ENCODE results near the gene SMIM38.

Gene SMIM38

DNA sequence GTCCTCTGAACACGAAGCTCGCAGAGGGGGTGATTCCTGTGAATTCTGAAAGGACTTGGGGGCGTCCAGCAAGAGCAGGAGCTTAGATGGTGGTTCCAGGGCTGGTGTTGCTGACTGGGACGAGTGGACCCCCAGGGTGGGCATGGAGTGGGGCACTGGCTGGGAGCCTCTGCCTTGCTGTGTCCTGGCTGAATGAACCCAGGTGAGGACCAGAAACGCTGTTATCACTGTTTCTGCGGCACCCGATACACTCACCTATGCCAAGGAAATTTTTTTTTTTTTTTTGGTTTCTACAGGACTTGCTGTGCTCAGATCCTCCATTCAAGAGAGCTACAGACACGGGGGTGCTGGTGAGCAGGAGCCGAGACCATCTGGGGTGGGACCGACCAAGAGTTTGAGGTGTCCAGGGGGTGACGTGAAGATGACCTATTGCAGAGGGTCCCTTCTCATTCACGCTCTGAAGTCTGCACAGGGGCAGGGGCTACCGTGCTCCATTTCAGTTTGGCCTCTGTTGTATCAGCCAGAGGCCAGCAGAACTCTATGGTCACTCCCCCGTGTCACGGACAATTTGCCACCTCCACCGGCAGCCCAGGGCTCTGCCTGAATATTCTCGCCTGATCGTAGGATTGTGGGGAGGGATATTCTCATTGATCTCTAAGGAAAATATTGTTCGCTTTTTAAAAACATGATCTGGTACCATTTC is 3.6 kb downstream of the SMIM38 start:
- DNase-seq (ENCODE audit: low read depth) = no peak

DNA sequence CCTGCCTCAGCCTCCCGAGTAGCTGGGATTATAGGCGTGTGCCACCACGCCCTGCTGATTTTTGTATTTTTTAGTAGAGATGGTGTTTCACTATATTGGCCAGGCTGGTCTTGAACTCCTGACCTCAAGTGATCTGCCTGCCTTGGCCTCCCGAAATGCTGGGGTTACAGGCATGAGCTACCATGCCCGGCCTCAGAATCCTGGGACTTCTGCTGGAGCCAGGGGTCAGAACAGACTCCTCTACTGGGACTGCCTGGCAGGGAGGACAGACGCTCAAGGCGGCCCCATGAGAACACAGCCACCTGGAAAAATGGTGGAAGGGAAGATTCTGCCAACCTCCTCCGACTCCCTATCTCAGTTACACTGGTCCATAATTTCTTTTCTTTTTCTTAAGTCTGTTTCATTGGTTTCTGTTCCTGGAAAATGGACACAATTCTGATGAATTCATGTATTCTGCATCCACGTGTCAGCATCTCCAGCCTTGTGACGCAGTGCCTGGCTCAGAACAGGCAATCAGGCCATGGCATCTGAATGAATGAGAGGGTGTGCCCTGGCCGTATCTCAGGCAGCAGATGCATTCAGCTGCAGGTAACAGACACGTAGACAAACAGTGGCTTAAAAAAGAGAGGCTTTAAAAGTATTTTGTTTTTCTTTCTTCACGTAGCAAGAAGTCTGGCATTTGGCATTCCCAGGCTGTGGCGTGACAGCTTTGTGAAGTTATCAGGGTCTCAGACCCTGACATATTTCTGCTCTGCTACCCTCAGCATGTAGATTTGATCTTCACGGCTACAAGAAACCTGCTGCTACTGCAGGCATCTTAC is 4.8 kb downstream of the SMIM38 start:
- no peak for DNase-seq (ENCODE audit: low read depth)

GRCh38 chr11:69161117-69161407 is 5.3 kb downstream of the SMIM38 start:
- no peak for DNase-seq (ENCODE audit: low read depth)

- DNase-seq (ENCODE audit: low read depth) = no peak
Measured at GRCh38 chr11:69162505-69162904, 6.8 kb downstream of the SMIM38 start.

GRCh38 chr11:69163842-69164241 is 8.1 kb downstream of the SMIM38 start:
- DNase-seq (ENCODE audit: low read depth) = no peak

GRCh38 chr11:69164824-69165223 is 9.1 kb downstream of the SMIM38 start:
- DNase-seq (ENCODE audit: low read depth) = no peak

GRCh38 chr11:69165775-69166174 is 10.0 kb downstream of the SMIM38 start:
- DNase-seq (ENCODE audit: low read depth) = no peak

DNA sequence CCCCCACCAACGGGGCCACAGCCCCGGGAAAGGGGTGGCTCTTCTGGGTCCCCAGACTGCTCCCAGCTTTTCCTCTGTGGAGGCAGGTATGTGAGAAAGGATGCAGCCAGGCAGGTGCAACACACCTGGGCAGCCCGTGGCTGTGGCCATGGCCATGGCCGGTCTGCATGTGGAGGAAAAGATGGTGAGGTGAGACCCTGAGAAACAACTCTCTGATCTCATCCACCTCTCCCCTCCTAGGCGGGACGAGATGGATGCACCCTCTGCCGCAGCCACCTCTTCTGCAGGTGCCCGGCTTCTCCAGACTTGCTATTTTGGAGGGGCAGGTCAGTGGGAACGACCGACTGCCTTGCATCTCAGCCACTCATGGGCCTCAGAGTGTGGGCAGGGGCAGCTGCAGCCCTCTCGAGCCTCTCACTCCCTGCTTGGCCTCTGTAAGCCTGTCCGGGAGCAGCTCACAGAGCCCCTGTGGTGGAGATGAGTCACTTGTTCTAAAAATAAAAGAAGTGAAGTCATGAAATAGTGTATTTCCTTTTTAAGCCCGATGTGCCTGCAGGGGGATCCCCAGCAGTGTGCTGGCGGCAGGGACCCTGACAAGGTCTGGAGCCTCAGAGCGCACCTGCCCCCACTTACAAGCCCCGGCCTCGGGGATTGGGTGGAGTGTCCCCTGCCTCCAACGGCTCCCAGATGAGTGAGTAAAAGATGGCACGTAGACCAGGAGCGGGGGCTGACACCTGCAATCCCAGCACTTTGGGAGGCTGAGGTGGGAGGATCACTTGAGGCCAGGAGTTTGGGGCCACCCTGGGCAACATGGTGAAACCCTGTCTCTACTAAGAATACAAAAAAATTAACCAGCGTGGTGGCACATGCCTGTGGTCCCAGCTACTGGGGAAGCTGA is 10.7 kb downstream of the SMIM38 start:
- DNase-seq (ENCODE audit: low read depth) = no peak

- DNase-seq (ENCODE audit: low read depth) = no peak
Measured at GRCh38 chr11:69167130-69167915, 11.6 kb downstream of the SMIM38 start.

DNA sequence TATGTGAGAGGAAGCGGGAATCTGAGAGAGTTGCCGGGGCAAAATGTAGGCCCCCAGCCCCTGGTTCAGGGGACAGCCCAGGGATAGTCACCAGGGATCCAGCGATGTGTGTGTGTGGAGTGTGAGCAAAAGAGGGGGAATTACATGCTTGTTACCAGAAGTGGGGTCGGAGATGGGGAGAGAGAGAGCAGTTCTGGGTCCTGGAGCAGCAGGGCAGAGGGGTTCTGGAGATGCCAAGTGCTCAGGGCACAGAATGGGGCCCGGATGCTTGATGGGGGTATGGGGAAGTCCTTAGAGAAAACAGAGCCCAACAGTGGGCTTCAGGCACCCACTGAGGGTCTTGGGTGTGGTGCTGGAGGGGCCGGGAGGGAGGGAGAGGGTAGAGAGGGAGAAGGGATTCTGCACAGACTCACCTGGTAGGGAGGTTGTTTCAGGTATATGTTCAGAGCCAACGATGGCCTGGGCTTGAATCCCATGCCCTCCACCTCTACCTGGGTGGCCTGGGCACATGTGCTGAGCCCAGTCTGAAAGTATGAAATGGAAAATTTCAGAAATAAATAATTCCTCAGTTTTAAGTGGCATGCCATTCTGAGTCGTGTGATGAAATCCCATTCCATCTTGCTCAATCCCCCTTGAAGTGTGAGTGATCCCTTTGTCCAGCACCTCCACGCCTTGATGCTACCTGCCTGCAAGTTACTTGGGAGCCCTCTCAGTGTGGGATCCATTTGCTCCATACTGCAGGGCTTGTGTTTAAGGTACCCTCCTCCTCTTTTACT is 12.4 kb downstream of the SMIM38 start:
- no peak for DNase-seq (ENCODE audit: low read depth)

DNA sequence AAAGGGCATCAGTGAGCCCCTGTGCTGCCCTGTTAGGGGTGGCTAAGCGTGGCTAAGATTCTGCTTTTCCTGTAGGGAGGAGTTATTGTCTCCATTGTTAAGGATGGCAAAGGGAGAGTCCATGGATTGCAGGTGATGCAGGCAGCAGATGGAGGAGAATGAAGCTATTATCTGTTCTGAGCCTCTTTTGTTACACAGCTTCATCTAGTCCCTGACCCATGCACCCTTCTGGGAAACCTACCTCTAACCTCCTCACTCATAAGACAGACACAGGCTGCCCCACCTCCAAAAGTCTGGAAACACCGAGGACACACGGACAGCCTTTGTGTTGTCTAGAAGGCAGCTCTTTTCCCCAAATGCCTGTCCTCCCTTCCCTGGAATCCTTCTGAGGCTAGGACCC is 13.7 kb downstream of the SMIM38 start:
- no peak for DNase-seq (ENCODE audit: low read depth)

DNA sequence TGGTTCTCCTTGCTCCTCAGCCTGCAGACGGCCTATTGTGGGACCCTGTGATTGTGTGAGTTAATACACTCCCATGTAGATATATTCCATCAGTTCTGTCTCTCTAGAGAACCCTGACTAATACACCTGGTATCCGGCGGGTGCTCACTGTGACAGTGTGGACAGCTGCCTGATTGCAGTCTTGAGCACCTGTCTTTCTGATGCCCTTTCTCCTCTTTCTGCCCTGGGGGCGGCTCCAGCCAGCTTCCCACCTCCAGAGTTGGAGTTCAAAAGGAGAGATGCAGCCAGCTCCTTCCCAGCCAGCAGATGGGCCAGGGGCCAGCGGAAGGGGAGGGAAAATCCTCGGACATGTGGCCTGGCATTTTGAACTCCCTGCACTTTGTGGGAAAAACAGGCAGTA is 15.0 kb downstream of the SMIM38 start:
- no peak for DNase-seq (ENCODE audit: low read depth)

DNA sequence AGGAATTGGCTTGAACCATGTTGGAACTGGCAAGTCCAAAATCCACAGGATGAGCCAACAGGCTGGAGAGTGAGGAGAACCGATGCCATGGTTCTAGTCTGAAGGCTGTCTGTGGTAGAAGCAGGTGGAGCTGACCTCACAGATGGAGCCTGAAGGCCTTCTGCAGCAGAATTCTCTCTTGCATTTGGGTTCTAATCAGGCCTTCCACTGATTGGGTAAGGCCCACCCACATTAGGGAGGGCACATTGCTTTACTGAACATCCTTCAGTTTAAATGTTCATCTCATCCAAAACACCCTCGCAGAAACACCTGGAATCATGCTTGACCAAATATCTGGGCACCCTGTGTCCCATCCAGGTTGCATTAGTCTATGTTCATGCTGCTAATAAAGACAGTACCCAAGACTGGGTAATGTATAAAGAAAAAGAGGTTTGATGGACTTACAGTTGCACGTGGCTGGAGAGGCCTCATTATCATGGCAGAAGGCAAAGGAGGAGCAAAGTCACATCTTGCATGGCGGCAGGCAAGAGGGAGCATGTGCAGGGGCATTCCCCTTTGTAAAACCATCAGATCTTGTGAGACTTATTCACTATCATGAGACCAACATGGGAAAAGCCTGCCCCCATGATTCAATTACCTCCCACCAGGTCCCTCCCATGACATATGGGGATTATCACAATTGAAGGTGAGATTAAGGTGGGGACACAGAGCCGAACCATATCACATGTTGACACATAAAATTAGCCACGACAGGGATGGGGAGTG is 15.9 kb downstream of the SMIM38 start:
- no peak for DNase-seq (ENCODE audit: low read depth)

- no peak for DNase-seq (ENCODE audit: low read depth)
Measured at GRCh38 chr11:69172674-69173073, 16.9 kb downstream of the SMIM38 start.

DNA sequence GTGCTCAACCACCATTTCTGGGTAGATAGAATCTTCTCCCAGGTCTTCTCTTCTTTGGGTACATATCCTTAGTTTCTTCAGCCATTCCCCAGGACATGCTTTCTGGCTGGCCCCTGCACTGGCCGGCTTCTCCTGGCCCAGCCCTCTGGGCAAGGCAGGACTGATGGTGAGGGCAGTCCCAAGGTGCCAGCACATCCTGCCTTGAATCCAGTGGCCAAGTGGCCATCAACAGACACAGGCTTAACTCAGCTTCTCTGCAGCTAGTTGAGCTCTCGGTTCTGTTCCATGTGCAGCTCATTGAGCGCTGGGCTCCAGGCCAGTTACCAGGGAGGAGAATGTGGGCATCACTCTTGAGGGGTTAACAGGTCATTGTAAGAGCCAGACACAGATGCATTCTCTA is 17.6 kb downstream of the SMIM38 start:
- DNase-seq (ENCODE audit: low read depth) = no peak

GRCh38 chr11:69173925-69174581 is 18.3 kb downstream of the SMIM38 start:
- DNase-seq (ENCODE audit: low read depth) = no peak

DNA sequence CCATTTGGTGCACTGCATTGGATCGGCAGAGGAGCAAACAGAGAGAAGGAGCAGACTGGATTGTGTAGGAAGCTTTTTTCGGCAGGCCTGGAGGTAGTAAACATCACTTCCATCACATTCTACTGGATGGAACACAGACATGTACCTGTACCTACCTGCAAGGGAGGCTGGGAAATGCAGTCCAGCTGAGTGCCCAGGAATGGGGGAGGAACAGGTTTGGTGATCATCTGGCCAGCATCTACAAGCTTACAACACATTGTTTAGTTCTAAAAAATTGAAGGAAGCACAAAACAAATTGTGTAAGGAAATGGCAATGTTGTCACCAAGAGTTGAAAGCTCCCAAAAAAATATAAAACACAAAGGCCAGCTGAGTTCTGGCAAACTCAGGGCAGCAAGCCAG is 19.1 kb downstream of the SMIM38 start:
- no peak for DNase-seq (ENCODE audit: low read depth)

DNA sequence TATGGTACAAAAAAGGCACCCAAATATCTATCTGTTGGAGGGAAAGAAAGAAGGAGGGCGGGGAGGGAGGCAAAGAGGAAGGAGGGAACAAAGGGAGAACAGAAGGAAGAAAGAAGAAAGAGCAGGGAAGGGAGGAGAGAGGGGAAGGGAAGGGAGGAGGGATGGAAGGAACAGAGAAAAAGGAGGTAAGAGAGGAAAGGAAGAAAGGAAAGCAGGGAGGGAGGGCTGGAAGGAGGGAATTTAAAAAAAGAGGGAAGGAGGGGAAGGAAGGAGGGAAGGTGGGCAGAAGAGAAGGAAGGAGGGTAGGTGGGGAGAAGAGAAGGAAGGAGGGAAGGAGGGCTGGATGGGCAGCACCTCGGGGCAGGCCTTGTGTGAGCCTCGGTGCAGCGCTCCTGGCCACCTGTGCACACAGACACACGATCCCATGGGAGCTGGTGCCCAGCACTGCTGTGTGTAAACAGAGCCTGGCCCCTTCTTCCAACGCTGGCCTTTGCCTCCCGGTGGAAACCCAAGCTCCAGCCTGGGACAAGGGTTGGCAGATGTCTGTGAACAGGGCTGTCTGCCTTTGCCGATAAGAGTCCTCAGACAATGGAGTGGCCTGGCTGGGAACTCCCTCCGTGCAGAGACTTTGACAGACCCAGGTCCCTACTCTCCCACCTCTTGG is 23.2 kb downstream of the SMIM38 start:
- DNase-seq (ENCODE audit: low read depth) = no peak

- DNase-seq (ENCODE audit: low read depth) = no peak
Measured at GRCh38 chr11:69180226-69180625, 24.5 kb downstream of the SMIM38 start.
